ENCODE results near the gene SYT9.
A peak's percentile ranks its signal among the peaks of the same experiment; 100 is the strongest.

SYT9 gene

DNA sequence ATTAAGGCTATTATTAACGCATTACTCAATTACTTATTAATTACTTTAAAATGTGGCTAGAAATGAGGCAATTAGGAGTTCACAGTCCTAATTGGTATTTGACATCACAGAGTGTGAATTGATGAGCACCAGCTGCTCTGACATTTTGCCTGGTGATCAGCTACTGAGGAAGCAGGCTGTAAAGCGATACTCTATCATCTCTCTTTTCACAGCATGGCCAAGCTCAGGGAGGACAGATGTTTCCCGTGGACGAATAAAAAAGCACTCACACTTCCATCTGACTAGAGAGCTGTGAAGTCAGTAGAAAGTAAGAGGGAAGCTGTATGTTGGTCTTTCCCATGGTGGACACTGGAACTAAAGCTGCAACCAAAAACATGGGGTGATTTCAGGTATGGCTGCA is 29.1 kb upstream of the SYT9 start:
- H3K4me3 ChIP-seq (replicated peaks; ENCODE audit: low read depth, low read length) = no peak overlapping the region
- TF ChIP-seq, protein P1, sequence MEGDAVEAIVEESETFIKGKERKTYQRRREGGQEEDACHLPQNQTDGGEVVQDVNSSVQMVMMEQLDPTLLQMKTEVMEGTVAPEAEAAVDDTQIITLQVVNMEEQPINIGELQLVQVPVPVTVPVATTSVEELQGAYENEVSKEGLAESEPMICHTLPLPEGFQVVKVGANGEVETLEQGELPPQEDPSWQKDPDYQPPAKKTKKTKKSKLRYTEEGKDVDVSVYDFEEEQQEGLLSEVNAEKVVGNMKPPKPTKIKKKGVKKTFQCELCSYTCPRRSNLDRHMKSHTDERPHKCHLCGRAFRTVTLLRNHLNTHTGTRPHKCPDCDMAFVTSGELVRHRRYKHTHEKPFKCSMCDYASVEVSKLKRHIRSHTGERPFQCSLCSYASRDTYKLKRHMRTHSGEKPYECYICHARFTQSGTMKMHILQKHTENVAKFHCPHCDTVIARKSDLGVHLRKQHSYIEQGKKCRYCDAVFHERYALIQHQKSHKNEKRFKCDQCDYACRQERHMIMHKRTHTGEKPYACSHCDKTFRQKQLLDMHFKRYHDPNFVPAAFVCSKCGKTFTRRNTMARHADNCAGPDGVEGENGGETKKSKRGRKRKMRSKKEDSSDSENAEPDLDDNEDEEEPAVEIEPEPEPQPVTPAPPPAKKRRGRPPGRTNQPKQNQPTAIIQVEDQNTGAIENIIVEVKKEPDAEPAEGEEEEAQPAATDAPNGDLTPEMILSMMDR (IDR thresholded peaks at IDR 0.05; ENCODE audit: low read depth, low read length, missing control alignments) = no peak
- DNase-seq (ENCODE audit: extremely low read depth, low read depth) = no peak

DNA sequence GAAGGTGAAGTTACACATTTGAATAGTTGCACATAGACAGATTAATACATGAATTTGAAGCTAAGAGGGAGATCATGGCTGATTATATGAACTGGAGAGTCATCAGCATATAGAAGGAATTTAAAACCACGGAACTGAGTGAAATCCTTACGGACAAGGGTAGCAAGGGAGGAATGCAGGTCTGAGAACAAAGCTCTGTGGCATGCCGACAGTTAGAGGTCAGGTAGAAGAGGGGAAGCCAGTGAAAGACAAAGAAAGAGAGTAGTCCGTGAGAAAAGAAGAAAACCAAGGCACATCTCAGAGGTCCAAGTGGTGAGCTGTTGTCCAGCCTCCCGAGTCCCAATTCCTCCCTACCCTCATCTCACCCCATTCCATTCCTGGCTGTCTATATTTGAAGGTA is 11.8 kb upstream of the SYT9 start:
- TF ChIP-seq, protein P1 (IDR thresholded peaks at IDR 0.05; ENCODE audit: low read depth, low read length, missing control alignments) = no peak
- DNase-seq (ENCODE audit: extremely low read depth, low read depth) = no peak
- H3K4me3 ChIP-seq (replicated peaks; ENCODE audit: low read depth, low read length) = no peak overlapping the region

DNA sequence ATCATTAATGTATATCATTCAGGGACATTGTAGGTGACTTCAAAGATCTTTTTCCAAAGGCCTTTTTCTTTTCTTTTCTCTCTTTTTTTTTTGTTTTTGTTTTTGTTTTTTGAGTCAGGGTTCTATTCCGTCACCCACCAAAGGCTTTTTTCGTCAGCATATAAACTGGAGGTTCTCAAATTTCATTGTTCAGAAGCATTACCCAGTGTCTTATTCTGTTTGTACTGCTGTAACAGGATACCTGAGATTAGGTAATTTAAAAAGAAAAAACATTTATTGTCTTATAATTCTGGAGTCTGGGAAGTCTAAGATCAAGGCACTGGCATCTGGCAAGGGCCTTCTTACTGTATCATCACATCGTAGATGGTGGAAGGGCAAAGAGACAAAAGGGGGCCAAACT is 6.4 kb upstream of the SYT9 start:
- DNase-seq (ENCODE audit: extremely low read depth, low read depth) = no peak
- TF ChIP-seq, protein P1 (IDR thresholded peaks at IDR 0.05; ENCODE audit: low read depth, low read length, missing control alignments) = no peak
- no peak overlapping the region for H3K4me3 ChIP-seq (replicated peaks; ENCODE audit: low read depth, low read length)

DNA sequence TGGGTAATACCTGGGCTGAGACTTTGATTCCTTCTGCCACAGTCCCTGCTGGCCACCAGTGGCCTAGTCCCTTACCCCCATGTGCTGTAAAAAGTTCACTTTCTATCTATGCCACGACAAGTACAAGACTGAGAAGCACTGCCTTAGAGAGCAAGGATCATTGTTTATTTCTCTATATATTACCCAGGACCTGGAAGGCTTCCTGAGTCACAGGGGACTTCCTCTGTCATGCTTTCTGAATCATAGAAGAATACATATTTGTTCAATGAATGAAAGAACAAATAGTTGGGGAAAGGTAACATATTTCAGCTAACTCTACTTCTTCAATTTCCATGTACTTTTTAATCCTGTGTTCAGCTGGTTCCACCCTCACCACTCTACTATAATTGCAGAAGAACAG is 5.5 kb upstream of the SYT9 start:
- H3K4me3 ChIP-seq (replicated peaks; ENCODE audit: low read depth, low read length) = no peak overlapping the region
- no peak for DNase-seq (ENCODE audit: extremely low read depth, low read depth)
- TF ChIP-seq, protein P1 (IDR thresholded peaks at IDR 0.05; ENCODE audit: low read depth, low read length, missing control alignments) = no peak

DNA sequence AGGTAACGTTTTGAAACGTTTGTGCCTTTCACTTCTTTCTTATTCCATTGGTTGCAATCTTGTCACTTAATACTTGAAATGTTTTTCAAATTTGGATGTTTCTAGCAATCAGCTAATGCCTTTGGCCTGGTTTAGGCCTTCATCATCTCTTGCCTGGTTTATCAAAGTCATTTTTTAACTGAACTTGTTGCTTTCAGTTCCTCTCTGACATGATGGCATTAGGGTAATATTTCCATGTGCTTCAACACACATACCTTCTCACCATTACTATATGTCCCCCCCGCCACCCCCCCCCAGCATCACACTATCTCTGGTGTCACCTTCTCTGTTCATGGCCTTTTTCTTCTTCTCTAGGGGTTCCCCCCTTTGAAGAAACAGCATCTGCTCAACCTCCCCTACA is 1.5 kb upstream of the SYT9 start:
- no peak overlapping the region for H3K4me3 ChIP-seq (replicated peaks; ENCODE audit: low read depth, low read length)
- TF ChIP-seq, protein P1 (IDR thresholded peaks at IDR 0.05; ENCODE audit: low read depth, low read length, missing control alignments) = no peak
- DNase-seq (ENCODE audit: extremely low read depth, low read depth) = no peak

DNA sequence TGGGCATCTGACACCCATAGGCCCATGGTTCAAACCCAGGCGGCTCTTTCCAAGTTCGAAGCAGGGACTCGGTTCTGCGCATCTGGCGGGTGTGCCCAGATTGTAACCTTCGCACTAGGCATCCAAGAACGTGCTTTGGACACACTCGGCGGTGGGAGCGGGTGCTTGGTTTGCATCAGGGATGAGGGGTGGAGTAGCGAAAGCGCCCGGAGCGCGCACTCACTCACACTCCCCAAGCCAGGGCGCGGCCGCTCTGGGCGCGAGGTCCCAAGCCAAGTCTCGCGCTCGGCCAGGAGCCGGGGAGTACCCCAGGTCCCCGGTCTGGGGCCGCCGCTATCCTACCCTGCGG is 243 bp upstream of the SYT9 start:
- DNase-seq (ENCODE audit: extremely low read depth, low read depth) = no peak
- peak overlapping the region; percentile 23; the same call in 1 of the 2 replicates for H3K4me3 ChIP-seq (replicated peaks; ENCODE audit: low read depth, low read length)

More for the DNA sequence above, 243 bp upstream of the SYT9 start:
- TF ChIP-seq, protein P1 (IDR thresholded peaks at IDR 0.05; ENCODE audit: low read depth, low read length, missing control alignments) = no peak
